HG03457 (cell line): Measurements from ENCODE around the gene MYLK3.
"Not testable (repeated sequence)": the region's sequence is repeated elsewhere in the genome, so short reads cannot be mapped to it uniquely, and the experiment has no call there.

Experiments
- ATAC-seq: cut with Tn5 transposase; IDR thresholded peaks from one replicate; pipeline ENCODE4 v1.9.1; 2021; ENCODE audit warnings: moderate number of reproducible peaks; ENCODE audit not compliant: unreplicated experiment

Gene MYLK3

DNA sequence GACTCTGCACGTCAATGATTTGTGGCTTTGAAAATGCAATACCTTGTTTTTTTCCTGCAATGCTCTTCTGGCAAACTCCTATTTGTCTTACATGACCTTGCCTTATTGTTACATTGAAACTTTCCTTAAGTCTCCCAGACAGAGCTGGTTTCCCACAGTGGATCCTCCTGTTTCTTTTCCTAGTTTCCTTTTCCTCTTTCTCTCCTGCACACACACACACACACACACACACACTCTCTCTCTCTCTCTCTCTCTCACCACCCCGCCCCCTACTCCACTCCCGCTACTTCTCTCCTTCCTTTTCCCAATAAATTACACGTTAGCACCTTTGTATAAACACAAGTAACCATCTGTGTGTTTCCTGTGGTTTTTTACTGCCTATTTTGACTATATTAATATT, 56.4 kb downstream of the MYLK3 start:
- ATAC-seq: no peak

DNA sequence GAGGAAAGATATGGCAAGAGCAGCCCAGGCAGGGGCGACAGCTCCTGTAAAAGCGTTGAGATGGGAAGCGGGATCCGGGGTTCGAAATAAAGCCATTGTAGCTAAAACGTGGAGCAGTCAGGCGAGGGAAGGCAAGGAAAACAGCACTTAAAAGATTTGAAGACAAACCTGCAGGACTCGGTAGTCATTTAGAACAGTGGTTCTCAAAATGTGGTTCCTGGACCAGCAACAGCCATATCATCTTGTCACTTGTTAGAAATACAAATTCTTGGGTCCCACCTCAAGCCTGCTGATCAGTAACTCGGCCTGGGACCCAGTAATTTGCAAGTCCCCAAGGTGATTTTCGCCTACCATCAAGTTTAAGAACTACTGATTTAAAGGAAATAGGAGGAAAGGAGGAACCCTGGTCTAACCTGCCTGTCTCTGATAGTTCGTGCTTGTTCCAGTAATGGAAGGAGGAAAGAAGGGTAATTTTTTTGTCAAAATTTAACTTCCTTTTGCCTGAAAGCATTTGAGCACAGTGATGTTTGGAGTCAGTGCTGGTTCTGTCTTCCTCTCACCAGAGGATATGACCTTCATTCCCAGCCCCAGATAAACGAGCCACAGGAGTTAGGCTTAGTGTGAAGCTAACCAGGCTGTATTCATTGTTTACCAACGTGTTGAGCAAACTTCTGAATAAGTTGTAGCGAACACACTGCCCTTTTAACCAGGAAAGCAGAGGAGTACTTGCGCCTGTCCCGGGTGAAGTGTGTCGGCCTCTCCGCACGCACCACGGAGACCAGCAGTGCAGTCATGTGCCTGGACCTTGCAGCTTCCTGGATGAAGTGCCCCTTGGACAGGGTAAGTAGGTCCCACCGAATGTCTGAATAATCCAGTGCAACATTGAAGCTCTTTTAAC, 57.6 kb downstream of the MYLK3 start:
- ATAC-seq: no peak

DNA sequence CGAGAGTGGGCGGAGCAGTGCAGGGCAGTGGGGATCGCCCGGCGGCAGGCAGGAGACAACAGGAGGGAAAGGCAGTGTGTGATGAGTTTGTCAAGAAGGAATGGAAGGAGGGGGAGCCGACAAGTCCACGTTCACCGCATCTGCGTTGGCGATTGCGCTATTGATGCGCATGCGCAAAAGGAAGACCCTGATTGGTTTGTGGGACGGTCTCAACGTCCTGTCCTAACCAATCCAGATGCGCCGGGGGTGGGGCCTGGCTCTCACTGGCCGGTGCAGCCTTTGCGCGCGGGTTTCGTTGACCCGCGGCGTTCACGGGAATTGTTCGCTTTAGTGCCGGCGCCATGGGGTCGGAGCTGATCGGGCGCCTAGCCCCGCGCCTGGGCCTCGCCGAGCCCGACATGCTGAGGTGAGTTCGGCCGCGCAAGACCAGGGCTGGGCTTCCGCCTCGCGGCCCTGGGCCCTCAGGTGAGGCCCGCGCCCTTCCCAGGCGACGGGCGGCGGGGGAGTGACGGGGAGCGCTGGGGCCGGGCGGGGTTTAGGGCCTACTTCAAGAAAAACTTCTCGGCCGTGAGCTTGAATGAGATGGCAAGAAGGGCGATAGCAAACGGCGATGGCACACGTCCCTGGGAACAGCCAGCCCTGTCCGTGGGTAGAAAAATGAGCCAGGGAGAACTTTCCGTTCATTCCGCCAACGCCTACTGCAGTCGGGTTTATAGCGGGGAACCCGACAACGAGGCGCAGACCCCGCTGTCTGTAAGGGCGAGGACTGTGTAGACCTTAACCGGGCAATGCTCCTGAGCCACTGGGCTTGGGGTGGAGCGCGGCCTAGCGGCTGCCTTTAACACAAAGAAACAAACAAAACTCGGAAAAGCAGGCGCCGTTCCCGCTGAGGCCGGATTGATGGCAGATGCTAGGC, 58.5 kb downstream of the MYLK3 start, which contains the start of gene ORC6:
ORC6 (plus strand) TSS at position 295 of the 916 bp plus-strand sequence; CDS start at position 342, 47 bp downstream.
- ATAC-seq: peak; percentile 66

DNA sequence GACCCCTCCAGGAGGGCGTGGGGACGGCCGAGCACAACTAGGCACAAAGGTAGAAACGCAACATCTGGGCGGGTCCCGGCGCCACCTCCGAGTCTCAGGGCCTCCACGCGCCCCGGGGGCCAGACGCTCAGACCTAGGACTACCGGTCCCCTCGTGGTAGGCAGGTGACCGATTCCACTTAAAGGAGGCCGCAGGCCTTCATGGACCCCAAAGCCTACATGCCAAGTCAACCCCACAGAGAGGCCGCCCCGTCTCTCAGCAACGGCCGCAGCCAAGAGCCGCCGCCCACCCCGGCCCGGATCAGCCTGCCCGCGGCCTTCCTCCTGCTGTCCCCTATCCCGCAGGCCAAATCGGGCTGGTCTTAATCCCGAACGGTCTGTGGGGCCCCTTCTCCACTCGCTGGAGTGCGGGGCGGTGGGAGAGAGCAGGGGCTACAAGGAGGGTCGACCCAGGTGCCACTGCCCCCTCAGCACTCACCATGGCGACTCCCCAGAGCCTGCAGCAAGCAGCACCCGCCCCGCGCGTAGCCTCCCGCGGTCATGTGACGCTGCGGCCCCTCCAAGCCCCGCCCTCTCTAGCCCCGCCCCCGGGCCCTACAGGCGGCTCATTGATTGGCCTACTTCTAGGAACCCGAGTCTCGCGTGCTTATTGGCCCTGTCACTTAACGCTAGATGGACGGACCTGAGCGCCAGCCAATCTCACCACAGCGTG, 59.3 kb downstream of the MYLK3 start, which contains the start of gene VPS35:
VPS35 (minus strand) TSS at position 525 of the 711 bp plus-strand sequence; CDS start at position 480, 45 bp downstream.
- peak; percentile 83 for ATAC-seq

DNA sequence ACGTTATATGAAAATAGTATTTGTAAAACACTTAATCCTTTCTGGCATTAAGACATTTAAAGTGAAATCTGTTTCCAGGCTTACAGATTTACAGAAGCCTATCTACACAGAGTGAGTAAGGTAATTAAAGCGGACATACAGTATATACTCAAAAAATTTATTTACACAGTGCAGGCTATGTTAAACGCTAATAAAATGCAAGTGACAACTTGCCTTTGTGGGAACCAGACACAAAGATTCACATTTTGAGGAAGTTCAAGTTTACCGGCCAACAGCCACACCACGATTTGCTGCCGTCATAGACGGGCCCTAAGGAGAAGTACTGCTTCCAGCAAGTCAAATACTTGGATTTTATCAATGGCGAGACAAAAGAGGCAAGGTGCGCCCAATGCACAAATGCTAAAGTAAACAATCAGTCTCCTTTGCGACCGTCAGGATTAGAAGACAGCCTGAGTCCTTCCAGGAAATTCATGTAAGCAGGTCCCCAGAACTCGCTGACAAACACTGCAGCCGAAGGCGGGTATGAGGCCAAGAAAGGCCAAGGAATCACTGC, 60.0 kb downstream of the MYLK3 start:
- ATAC-seq: no peak

DNA sequence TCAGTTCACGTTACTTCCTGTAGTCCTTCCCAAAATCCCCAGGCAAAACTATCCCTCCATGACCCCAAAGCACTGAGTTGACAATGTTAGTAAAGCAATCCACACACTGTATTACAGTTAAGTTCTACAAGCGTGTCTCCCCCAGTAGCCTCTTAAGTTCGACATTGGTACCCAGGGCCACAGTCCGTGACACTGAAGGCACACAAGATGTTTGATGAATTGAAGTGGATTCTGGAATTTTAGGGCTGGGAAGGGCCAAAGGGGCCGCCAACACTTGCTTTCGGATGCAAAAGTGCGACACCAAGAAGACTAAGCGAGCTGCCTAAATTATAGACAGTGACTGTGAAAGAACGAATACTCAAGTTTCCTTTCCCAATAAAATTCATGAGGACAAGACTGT, 60.7 kb downstream of the MYLK3 start:
- no peak for ATAC-seq

DNA sequence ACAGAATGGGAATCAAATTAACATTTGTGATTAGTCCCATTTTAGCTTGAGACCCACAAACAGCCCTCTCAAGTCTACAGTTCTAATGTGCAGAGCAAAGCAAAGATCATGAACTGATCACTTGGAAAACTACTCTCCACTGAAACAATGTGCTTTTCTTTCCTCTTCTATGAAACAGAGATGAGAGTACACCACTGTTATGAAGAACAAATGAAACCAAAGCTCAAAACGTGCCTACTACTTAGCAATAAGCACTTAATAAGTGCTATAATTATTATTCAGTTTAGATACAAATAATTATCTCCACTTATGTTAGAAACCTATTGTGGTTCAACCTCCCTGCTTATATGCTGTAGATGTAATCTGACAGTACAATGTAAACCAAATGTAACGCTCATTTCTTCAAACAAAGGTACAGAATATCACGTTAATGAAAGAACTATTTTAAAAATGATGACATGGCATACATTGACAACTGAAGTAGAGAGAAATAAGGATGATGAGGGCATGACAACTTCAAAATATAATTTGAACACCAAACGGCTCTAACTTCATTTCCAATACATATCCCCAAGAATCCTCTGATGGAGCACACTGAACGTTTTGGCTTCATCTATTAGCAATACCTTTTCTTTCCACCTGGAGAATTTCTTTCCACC, 61.2 kb downstream of the MYLK3 start:
- no peak for ATAC-seq

DNA sequence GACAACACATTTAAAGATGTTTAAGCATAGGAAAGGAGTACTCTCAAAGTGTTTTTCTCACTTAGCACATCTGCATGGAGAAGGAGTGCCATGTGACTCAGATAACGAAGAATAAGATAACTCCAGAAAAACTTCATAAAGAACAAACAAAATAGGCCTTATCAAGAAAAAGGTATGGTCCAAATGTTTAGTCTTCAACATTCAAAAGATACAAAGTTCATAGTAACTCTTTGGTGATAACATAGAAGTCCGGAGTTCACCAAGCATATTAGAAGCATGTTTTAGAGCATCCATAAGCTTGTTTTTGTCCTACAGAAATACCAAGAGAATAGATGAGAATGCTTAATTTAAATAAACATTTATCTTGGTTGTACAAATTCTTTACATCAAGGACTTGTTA, 66.3 kb downstream of the MYLK3 start:
- not testable (repeated sequence) for ATAC-seq

DNA sequence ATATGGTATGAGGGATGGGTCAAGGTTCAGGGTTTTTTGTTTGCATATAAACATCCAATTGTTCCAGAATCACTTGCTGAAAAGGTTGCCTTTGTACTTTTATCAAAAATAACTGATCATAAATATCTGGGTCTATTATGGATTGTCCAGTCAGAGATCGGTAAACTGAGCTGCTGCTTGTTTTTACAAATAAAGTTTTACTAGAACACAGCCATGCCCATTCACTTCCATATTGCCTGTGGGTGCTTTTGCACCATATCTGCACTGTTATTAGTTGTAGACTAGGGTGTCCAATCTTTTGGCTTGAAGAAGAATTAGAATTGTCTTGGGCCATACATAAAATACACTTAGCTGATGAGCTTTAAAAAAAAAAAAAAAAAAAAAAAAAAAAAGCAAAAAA, 70.2 kb downstream of the MYLK3 start:
- not testable (repeated sequence) for ATAC-seq

DNA sequence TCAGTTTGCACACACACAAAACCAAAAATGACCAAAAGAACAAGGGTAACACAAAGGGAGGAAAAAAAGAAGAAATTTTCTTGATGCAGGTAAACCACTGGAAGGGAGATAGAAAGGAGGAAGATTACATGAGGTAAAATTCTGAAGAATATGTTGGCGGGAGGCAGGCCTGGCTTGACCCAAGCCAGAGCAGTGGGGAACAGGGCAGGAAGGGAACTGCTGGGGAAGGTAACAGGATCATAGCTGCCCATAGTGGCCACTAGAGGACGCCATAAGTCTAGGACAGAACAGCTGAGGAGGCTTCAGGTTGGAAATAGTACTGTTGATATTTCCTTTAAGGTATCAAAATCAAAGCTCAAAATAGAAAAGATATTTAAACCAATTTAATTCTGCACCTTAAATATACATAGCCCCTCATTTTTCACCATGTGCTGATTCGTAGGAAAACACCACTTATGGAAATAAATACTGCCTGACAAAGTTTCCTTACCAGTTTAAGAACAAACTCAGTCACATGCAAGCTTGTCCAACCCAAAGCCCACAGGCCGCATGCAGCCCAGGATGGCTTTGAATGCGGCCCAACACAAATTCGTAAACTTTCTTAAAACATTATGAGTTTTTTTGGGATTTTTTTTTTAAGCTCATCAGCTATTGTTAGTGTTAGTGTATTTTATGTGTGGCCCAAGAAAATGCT, 74.7 kb downstream of the MYLK3 start:
- ATAC-seq: peak; percentile 75

DNA sequence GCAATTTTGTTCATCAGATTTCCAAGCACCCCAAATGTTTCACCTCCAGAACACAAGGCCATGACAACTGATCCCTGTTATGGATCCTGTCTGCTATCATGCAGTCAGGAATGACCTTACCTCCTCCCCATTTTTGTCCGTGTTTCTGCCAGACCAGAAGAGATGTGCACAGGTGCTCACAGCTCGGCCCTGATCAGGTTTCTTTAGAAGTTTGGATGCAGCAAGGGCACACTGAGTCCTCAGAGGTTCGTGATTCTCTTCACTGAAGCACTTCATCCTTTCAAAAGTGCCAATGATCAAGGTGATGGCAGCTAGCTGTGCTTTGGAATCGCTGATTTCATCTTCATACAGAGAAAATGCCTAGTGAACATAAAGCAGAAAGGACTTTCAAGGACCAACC, 86.0 kb downstream of the MYLK3 start:
- ATAC-seq: no peak

DNA sequence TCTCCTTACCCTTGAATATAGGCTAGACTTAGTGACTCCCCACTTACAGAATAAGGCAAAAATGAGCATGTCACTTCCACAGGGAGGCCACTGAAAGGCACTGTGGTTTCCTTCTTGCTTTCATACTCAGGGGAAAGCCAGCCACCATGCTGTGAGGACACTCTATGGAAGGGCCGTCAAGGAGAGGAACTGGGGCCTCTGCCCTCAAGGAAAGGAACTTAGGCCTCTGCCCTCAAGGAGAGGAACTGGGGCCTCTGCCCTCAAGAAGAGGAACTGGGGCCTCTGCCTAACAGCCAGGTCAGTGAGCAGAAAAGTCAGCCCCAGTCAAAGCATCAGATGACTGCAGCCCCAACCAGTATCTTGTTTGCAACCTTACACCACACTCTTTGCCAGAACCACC, 89.2 kb downstream of the MYLK3 start:
- peak; percentile 89 for ATAC-seq
